Sigmoid colon (tissue), 4 donors: ENCODE results near the gene KRTAP3-2.

ENCODE experiments used
- POLR2AphosphoS5 ChIP-seq, 4 donors: sonication (generic); formaldehyde crosslinking; IDR thresholded peaks; one replicate each; pipeline ENCODE4 v1.6.1; 2017; ENCODE audit warnings: antibody characterized with exemption in 4 of 4
- TF ChIP-seq, protein P1 (sequence below), 4 experiments: fragments of 450-650 bp in 3 of 4; fragments of 200-600 bp in 1 of 4; IDR thresholded peaks; one replicate each; pipeline ENCODE4 v1.5.1; 2016 to 2019; ENCODE audit warnings: antibody characterized with exemption in 4 of 4, mild to moderate bottlenecking in 3 of 4, moderate library complexity in 2 of 4

DNA sequence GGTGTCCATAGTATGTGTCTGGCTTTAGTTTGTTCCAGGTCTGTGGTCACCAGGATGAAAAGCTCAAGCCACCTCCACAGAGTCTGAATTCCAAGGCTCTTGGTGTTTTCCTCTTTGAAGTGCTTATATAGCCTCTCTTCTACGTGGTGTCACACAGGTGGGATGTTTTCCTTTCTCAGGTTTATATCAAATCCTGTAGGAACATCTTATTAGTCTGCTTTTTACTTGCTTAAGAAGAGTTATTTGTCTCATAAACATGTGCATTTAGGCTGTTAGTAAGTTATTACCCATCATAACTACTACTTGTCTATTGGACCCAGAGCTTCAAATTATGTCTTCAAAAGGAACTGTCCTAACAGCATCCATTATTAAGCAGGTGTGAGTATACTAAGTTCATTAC, 32.9 kb downstream of the KRTAP3-2 start, which contains the start of gene KRT39:
- TF ChIP-seq POLR2AphosphoS5 (IDR thresholded peaks at IDR 0.05) = no peak
- TF ChIP-seq, protein P1, sequence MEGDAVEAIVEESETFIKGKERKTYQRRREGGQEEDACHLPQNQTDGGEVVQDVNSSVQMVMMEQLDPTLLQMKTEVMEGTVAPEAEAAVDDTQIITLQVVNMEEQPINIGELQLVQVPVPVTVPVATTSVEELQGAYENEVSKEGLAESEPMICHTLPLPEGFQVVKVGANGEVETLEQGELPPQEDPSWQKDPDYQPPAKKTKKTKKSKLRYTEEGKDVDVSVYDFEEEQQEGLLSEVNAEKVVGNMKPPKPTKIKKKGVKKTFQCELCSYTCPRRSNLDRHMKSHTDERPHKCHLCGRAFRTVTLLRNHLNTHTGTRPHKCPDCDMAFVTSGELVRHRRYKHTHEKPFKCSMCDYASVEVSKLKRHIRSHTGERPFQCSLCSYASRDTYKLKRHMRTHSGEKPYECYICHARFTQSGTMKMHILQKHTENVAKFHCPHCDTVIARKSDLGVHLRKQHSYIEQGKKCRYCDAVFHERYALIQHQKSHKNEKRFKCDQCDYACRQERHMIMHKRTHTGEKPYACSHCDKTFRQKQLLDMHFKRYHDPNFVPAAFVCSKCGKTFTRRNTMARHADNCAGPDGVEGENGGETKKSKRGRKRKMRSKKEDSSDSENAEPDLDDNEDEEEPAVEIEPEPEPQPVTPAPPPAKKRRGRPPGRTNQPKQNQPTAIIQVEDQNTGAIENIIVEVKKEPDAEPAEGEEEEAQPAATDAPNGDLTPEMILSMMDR (IDR thresholded peaks at IDR 0.05) = no peak
